ENCODE data around the gene CNTNAP2. TPM values are rescaled to one million over a fixed set of nuclear protein-coding genes. Genes with fewer than 3 reads are reported as not detected.

Gene CNTNAP2
- total and polyA plus RNA-seq, 12 donors = 0.07 to 0.77 (median 0.24) TPM

- no peak for TF ChIP-seq CTCF (IDR thresholded peaks at IDR 0.05)
- H3K27ac ChIP-seq = no peak overlapping the region
- intact Hi-C loops (cut with DNase I) = no loop called here
- no peaks in the 10 kb centered on the region for H3K36me3 ChIP-seq
- peaks cover 0 to 5% (median 0%) of the 10 kb centered on the region in 7 donors for H3K27me3 ChIP-seq
- H3K4me1 ChIP-seq = no peaks in the 10 kb centered on the region
- no peak for DNase-seq
- 80 to 82% methylated on average over 9 of the region's 9 CpGs for WGBS, 2 donors
- H3K4me3 ChIP-seq = no peak overlapping the region
- H3K9me3 ChIP-seq = peaks cover 0 to 7% (median 0%) of the 10 kb centered on the region in 11 donors
- ATAC-seq = no peak
Measured at GRCh38 chr7:148379677-148380076, 2263.1 kb downstream of the CNTNAP2 start.

GRCh38 chr7:148380596-148381419 lies 2264.2 kb downstream of the CNTNAP2 start:
- DNase-seq (no peak), ATAC-seq (no peak)
- intact Hi-C loops (cut with DNase I) = no loop called here
- no peak for TF ChIP-seq CTCF (IDR thresholded peaks at IDR 0.05)
- H3K27me3 ChIP-seq = peaks cover 0 to 5% (median 0%) of the 10 kb centered on the region in 7 donors
- no peaks in the 10 kb centered on the region for H3K4me1 ChIP-seq
- no peak overlapping the region for H3K4me3 ChIP-seq
- WGBS, 2 donors = 80 to 85% methylated on average over 13 of the region's 13 CpGs
- H3K36me3 ChIP-seq = no peaks in the 10 kb centered on the region
- peaks cover 0 to 7% (median 0%) of the 10 kb centered on the region in 11 donors for H3K9me3 ChIP-seq
- no peak overlapping the region for H3K27ac ChIP-seq

GRCh38 chr7:148382596-148382995 lies 2266.0 kb downstream of the CNTNAP2 start:
- H3K4me3 ChIP-seq = no peak overlapping the region
- intact Hi-C loops (cut with DNase I) = no loop called here
- H3K36me3 ChIP-seq = no peaks in the 10 kb centered on the region
- TF ChIP-seq CTCF (IDR thresholded peaks at IDR 0.05) = no peak
- WGBS, 2 donors = 71 to 78% methylated on average over 8 of the region's 8 CpGs
- peaks cover 0 to 5% (median 0%) of the 10 kb centered on the region in 7 donors for H3K27me3 ChIP-seq
- ATAC-seq = no peak
- no peak overlapping the region for H3K27ac ChIP-seq
- no peak for DNase-seq
- peaks cover 0 to 7% (median 0%) of the 10 kb centered on the region in 11 donors for H3K9me3 ChIP-seq
- no peaks in the 10 kb centered on the region for H3K4me1 ChIP-seq

- DNase-seq (no peak), ATAC-seq (no peak)
- no peak overlapping the region for H3K4me3 ChIP-seq
- intact Hi-C loops (cut with DNase I) = no loop called here
- 89 to 91% methylated on average over 14 of the region's 14 CpGs for WGBS, 2 donors
- TF ChIP-seq CTCF (IDR thresholded peaks at IDR 0.05) = no peak
- peaks cover 0 to 7% (median 0%) of the 10 kb centered on the region in 11 donors for H3K9me3 ChIP-seq
- peaks cover 0 to 5% (median 0%) of the 10 kb centered on the region in 7 donors for H3K27me3 ChIP-seq
- no peaks in the 10 kb centered on the region for H3K36me3 ChIP-seq
- H3K4me1 ChIP-seq = no peaks in the 10 kb centered on the region
- no peak overlapping the region for H3K27ac ChIP-seq
Measured at GRCh38 chr7:148383651-148384050, 2267.1 kb downstream of the CNTNAP2 start.

All from heart right ventricle (tissue), 16 donors.